ENCODE results near the gene SEZ6L. TPM values are rescaled to one million over a fixed set of nuclear protein-coding genes. Genes with fewer than 3 reads are reported as not detected.

Gene SEZ6L
- polyA plus RNA-seq, 1 donor (not counting 4 experiments of a cell fraction or from before 2014, with no cell fraction given), result not detected

GRCh38 chr22:26362471-26362870, 193.2 kb downstream of the SEZ6L start:
- Histone ChIP-seq H3K4me2 (ENCODE audit: control insufficient read depth, extremely low read depth, insufficient read depth, low read depth, low read length) (no peak overlapping the region), H4K20me1 (ENCODE audit: control insufficient read depth, extremely low read depth, insufficient read depth, low read length) (no peaks in the 10 kb centered on the region), H3K27me3 (ENCODE audit: control insufficient read depth, extremely low read depth, insufficient read depth, low read length) (no peaks in the 10 kb centered on the region), H3K36me3 (ENCODE audit: control insufficient read depth in 2 of 2, extremely low read depth in 1 of 2, insufficient read depth in 2 of 2, low read length in 2 of 2) (no peaks in the 10 kb centered on the region), H3K9me3 (ENCODE audit: control insufficient read depth, low read depth, low read length) (no peaks in the 10 kb centered on the region), H3K9ac (ENCODE audit: control insufficient read depth, extremely low read depth, insufficient read depth, low read length) (no peak overlapping the region), H3K9me1 (ENCODE audit: control insufficient read depth, extremely low read depth, insufficient read depth, low read length) (no peaks in the 10 kb centered on the region), H2AFZ (ENCODE audit: control insufficient read depth, low read length) (no peak overlapping the region), H3K4me1 (ENCODE audit: control insufficient read depth, extremely low read depth, insufficient read depth, low read length) (peaks cover 10% of the 10 kb centered on the region), H3K4me3 (ENCODE audit: control insufficient read depth in 2 of 3, extremely low read depth in 1 of 3, insufficient read depth in 2 of 3, low read depth in 1 of 3, low read length in 3 of 3) (no peak overlapping the region), H3K27ac (ENCODE audit: control insufficient read depth, insufficient read depth, low read length) (no peak overlapping the region), H3K79me2 (ENCODE audit: control insufficient read depth, insufficient read depth, low read length) (no peaks in the 10 kb centered on the region)
- dilution Hi-C loops (cut with MboI; ENCODE audit: extremely low pct_ligation_motif_present, low sequenced_read_pairs), result no loop called here
- TF ChIP-seq, protein P1, sequence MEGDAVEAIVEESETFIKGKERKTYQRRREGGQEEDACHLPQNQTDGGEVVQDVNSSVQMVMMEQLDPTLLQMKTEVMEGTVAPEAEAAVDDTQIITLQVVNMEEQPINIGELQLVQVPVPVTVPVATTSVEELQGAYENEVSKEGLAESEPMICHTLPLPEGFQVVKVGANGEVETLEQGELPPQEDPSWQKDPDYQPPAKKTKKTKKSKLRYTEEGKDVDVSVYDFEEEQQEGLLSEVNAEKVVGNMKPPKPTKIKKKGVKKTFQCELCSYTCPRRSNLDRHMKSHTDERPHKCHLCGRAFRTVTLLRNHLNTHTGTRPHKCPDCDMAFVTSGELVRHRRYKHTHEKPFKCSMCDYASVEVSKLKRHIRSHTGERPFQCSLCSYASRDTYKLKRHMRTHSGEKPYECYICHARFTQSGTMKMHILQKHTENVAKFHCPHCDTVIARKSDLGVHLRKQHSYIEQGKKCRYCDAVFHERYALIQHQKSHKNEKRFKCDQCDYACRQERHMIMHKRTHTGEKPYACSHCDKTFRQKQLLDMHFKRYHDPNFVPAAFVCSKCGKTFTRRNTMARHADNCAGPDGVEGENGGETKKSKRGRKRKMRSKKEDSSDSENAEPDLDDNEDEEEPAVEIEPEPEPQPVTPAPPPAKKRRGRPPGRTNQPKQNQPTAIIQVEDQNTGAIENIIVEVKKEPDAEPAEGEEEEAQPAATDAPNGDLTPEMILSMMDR (optimal IDR thresholded peaks at IDR 0.05 in 1 of 3, IDR thresholded peaks at IDR 0.05 in 1 of 3, conservative IDR thresholded peaks at IDR 0.05 in 1 of 3; ENCODE audit: extremely low read depth in 1 of 3, insufficient read depth in 2 of 3, low read length in 3 of 3), result no peak
- no peak for TF ChIP-seq EZH2 (IDR thresholded peaks at IDR 0.05; ENCODE audit: low read length)
- DNase-seq (ENCODE audit: low read depth, low spot score), result no peak
- no peak for FAIRE-seq

GRCh38 chr22:26364066-26365015, 195.1 kb downstream of the SEZ6L start:
- no peak for DNase-seq (ENCODE audit: low read depth, low spot score)
- no peak for FAIRE-seq
- no peaks in the 10 kb centered on the region for H3K79me2 ChIP-seq (ENCODE audit: control insufficient read depth, insufficient read depth, low read length)
- no peak overlapping the region for H3K9ac ChIP-seq (ENCODE audit: control insufficient read depth, extremely low read depth, insufficient read depth, low read length)
- H3K4me3 ChIP-seq (ENCODE audit: control insufficient read depth in 2 of 3, extremely low read depth in 1 of 3, insufficient read depth in 2 of 3, low read depth in 1 of 3, low read length in 3 of 3), result no peak overlapping the region
- H4K20me1 ChIP-seq (ENCODE audit: control insufficient read depth, extremely low read depth, insufficient read depth, low read length), result no peaks in the 10 kb centered on the region
- no peaks in the 10 kb centered on the region for H3K27me3 ChIP-seq (ENCODE audit: control insufficient read depth, extremely low read depth, insufficient read depth, low read length)
- H3K4me1 ChIP-seq (ENCODE audit: control insufficient read depth, extremely low read depth, insufficient read depth, low read length), result peaks cover 10% of the 10 kb centered on the region
- H3K36me3 ChIP-seq (ENCODE audit: control insufficient read depth in 2 of 2, extremely low read depth in 1 of 2, insufficient read depth in 2 of 2, low read length in 2 of 2), result no peaks in the 10 kb centered on the region
- dilution Hi-C loops (cut with MboI; ENCODE audit: extremely low pct_ligation_motif_present, low sequenced_read_pairs), result no loop called here
- no peak overlapping the region for H2AFZ ChIP-seq (ENCODE audit: control insufficient read depth, low read length)
- H3K4me2 ChIP-seq (ENCODE audit: control insufficient read depth, extremely low read depth, insufficient read depth, low read depth, low read length), result no peak overlapping the region
- H3K9me1 ChIP-seq (ENCODE audit: control insufficient read depth, extremely low read depth, insufficient read depth, low read length), result no peaks in the 10 kb centered on the region
- TF ChIP-seq, protein P1 (optimal IDR thresholded peaks at IDR 0.05 in 1 of 3, IDR thresholded peaks at IDR 0.05 in 1 of 3, conservative IDR thresholded peaks at IDR 0.05 in 1 of 3; ENCODE audit: extremely low read depth in 1 of 3, insufficient read depth in 2 of 3, low read length in 3 of 3), result peak; percentile 79 to 85 (median 83)
- no peak for TF ChIP-seq EZH2 (IDR thresholded peaks at IDR 0.05; ENCODE audit: low read length)
- no peak overlapping the region for H3K27ac ChIP-seq (ENCODE audit: control insufficient read depth, insufficient read depth, low read length)
- H3K9me3 ChIP-seq (ENCODE audit: control insufficient read depth, low read depth, low read length), result no peaks in the 10 kb centered on the region
